Ishikawa (cell line): Measurements from ENCODE around the gene NKD2.

Experiments used
- CEBPB ChIP-seq: IDR thresholded peaks from 2 replicates; pipeline ENCODE4 v1.6.1; 2012
- CREB1 ChIP-seq: IDR thresholded peaks from 2 replicates; pipeline ENCODE4 v1.6.1; 2012; ENCODE audit warnings: low read depth
- EGR1 ChIP-seq: IDR thresholded peaks from 2 replicates; pipeline ENCODE4 v1.6.1; 2012
- EP300 ChIP-seq: IDR thresholded peaks from 2 replicates; pipeline ENCODE4 v1.6.1; 2012; ENCODE audit warnings: borderline replicate concordance
- FOXM1 ChIP-seq: IDR thresholded peaks from 2 replicates; pipeline ENCODE4 v1.6.1; 2012; ENCODE audit warnings: low read depth, borderline replicate concordance
- MAX ChIP-seq: IDR thresholded peaks from 2 replicates; pipeline ENCODE4 v1.6.1; 2012
- NFIC ChIP-seq: IDR thresholded peaks from 2 replicates; pipeline ENCODE4 v1.6.1; 2012
- RAD21 ChIP-seq: IDR thresholded peaks from 2 replicates; pipeline ENCODE4 v1.6.1; 2012; ENCODE audit warnings: low read depth
- REST ChIP-seq: IDR thresholded peaks from 2 replicates; pipeline ENCODE4 v1.6.1; 2012; ENCODE audit warnings: low read depth, mild to moderate bottlenecking
- TAF1 ChIP-seq: IDR thresholded peaks from 2 replicates; pipeline ENCODE4 v1.6.1; 2012; ENCODE audit warnings: low read depth, mild to moderate bottlenecking
- TCF12 ChIP-seq: IDR thresholded peaks from 2 replicates; pipeline ENCODE4 v1.6.1; 2012; ENCODE audit warnings: low read depth
- TEAD4 ChIP-seq: IDR thresholded peaks from 2 replicates; pipeline ENCODE4 v1.6.1; 2012
- USF1 ChIP-seq: IDR thresholded peaks from 2 replicates; pipeline ENCODE4 v1.6.1; 2012
- YY1 ChIP-seq: IDR thresholded peaks from 2 replicates; pipeline ENCODE4 v1.6.1; 2012; ENCODE audit warnings: low read depth
- ZBTB7A ChIP-seq: IDR thresholded peaks from 2 replicates; pipeline ENCODE4 v1.6.1; 2012; ENCODE audit warnings: low read depth

NKD2 gene

GRCh38 chr5:981456-981855, 27.1 kb upstream of the NKD2 start:
- TF ChIP-seq REST = no peak

GRCh38 chr5:982377-983237, 26.0 kb upstream of the NKD2 start:
- no peak for TF ChIP-seq USF1
- peak; percentile 11; the same call in 1 of the 2 replicates for TF ChIP-seq RAD21

GRCh38 chr5:983238-983524, 25.4 kb upstream of the NKD2 start:
- TF ChIP-seq YY1 (no peak), MAX (no peak), RAD21 (no peak), FOXM1 (no peak), TEAD4 (no peak), REST (no peak), ZBTB7A (no peak), NFIC (no peak), TAF1 (no peak)

GRCh38 chr5:983568-983967, 25.0 kb upstream of the NKD2 start:
- no peak for TF ChIP-seq TAF1
- no peak for TF ChIP-seq MAX
- TF ChIP-seq TEAD4 = no peak
- TF ChIP-seq TCF12 = no peak
- TF ChIP-seq NFIC = no peak
- TF ChIP-seq FOXM1 = no peak
- TF ChIP-seq REST = no peak
- no peak for TF ChIP-seq ZBTB7A
- no peak for TF ChIP-seq USF1
- no peak for TF ChIP-seq EGR1

GRCh38 chr5:984774-985173, 23.8 kb upstream of the NKD2 start:
- TF ChIP-seq FOXM1 (no peak), TEAD4 (no peak), TCF12 (no peak), CEBPB (no peak), CREB1 (no peak), EP300 (no peak), TAF1 (no peak), ZBTB7A (no peak), USF1 (no peak), NFIC (no peak), MAX (no peak), REST (no peak), RAD21 (no peak)
